Measurements from ENCODE around the gene NPY2R.

Gene NPY2R, protein sequence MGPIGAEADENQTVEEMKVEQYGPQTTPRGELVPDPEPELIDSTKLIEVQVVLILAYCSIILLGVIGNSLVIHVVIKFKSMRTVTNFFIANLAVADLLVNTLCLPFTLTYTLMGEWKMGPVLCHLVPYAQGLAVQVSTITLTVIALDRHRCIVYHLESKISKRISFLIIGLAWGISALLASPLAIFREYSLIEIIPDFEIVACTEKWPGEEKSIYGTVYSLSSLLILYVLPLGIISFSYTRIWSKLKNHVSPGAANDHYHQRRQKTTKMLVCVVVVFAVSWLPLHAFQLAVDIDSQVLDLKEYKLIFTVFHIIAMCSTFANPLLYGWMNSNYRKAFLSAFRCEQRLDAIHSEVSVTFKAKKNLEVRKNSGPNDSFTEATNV

DNA sequence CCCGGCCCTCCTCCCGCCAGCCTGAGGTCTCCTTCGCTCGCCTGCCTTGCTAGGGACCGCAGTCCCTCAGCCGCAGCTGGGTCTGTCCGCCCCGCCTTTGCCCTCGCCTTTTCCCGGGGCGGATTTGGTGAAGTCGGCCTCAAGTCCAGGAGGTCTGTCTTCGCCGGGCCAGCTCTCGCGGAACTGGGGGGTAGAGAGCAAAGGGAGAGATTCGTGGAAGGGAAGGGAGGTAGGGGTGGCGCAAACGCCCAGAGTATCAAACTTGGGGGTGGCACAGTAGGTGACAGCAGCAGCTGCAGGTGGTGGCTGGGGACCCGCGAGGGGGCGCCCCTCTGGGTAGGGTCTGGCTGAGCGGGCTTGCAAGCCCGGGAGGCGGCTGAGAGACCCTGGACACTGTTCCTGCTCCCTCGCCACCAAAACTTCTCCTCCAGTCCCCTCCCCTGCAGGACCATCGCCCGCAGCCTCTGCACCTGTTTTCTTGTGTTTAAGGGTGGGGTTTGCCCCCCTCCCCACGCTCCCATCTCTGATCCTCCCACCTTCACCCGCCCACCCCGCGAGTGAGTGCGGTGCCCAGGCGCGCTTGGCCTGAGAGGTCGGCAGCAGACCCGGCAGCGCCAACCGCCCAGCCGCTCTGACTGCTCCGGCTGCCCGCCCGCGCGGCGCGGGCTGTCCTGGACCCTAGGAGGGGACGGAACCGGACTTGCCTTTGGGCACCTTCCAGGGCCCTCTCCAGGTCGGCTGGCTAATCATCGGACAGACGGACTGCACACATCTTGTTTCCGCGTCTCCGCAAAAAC is at the start of gene NPY2R:
NPY2R (plus strand) TSS at position 379 of the 797 bp plus-strand sequence. CDS start 5,304 bp downstream, outside the sequence.
- no peak for DNase-seq

DNA sequence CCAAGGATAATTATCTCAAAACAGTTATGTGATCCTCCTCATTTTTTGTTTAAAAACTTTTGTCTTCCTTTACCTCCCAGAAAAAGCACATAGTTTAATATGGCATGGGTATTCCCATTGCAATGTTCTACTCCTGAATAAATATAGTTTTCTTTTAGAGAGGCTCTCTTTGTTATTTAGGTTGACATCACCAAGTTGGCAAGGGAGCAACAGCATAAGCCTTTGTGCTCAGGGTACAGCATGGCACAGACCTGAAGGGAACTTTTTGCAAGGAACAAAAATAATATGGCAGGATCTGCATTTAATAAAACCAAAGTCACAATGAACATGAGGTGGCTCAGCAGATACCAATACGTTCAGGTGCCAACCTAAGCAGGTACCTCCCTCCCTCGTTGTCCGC is 47.1 kb upstream of the NPY2R start:
- DNase-seq: no peak

DNA sequence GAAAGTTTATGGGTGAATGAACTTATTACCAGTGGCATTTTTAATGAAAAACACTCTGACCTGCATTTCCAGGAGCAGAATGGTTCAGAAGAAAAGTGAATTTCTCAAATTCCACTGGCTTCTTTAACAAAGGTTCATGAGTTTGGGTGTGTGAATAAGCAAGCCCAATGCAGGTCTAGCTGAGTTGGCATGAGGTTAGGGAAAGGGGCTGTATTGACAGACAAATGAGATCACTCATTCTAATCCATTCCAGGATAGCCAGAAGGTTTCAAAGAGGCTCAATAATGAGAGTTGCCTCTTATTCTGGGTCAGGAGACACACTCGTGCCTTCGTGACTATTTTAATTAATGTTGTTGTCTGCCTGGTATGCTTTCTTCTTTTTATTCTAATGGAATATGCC is 43.7 kb upstream of the NPY2R start:
- no peak for DNase-seq

DNA sequence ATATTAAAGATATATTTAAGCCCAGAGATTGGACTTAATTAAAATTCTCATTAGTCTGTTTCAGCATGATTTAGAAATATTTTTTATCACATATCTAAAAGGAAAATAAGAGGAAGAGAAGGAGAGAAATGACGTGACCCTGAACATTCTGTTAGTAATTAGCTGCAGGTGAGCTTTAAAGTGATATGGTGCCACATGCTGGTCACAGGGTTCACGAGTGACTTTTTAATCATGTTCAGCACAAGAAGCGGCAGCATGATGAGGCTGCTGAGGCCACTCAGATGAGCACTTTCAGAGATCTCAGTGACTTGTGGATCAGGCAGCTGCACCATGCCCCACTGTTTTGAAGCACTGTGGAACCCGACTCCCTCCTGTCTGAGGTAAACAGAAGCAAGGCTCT is 37.9 kb upstream of the NPY2R start:
- DNase-seq: no peak

DNA sequence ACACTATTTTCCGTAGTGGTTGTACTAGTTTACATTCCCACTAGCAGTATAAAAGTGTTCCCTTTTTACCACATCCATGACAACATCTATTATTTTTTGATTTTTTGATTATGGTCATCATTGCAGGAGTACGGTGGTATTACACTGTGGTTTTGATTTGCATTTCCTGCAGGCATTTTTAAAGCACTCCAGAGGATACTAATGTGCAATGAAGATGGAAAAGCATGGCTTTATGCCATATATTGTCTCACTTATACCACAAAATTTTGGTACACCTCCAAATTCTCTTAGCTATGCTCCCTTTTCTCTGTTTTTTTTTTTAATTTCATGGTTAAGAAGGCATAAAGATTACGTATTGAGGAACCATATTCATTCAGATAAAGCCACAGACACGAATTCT is 35.1 kb upstream of the NPY2R start:
- no peak for DNase-seq

DNA sequence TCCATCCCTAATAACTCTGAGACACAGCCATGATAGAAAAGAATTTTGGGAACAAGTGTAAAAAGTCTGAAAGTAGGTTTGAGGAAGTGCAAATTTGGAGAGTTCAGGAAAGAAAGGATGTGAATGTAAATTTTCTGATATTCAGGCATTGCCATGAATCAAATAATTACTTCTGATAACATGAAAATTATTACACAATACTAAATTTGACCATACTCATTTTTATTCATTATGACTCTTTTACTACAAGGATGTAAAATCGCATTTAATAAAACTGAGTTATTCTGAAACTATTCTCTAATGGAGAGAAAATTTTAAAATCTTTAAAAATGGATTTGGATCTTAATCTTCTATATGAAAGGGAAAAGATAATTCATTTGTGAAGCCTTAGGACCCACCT is 33.8 kb upstream of the NPY2R start:
- DNase-seq: no peak

DNA sequence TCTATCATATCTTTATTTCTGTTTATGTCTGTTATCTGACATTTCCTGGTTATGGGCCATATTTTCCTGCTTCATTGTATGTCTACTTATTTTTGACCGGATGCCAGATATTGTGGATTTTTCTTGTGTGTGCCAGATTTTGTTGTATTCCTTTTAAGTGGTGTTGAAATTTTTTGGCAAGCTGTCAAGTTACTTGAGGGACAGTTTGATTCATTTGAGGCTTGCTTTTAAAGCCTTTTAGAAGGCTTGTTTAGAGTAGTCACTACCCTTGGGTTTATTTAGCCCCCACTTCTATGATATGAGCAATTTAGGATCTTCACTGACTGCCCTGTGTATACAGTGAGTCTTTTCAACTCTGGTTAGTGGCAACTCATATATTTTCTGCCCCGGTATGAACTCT is 29.2 kb upstream of the NPY2R start:
- no peak for DNase-seq

DNA sequence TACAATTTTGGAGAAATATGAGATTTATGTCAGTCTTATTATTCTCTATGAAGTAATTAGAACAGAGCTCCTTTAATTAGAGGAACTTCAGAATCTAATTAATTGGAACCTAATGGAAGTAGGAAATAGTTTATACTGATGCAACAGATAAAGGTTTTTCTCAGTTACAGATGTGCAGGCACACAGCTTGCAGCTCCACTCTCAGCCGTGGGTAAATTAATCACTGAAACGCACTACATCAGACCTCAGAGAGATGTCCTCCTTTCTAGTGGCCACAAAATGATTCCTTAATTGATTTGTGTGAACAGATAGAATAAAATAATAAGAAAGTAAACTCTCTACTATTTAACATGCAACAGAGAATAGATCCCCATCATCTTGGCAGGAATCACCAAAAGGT is 21.5 kb upstream of the NPY2R start:
- DNase-seq: no peak

DNA sequence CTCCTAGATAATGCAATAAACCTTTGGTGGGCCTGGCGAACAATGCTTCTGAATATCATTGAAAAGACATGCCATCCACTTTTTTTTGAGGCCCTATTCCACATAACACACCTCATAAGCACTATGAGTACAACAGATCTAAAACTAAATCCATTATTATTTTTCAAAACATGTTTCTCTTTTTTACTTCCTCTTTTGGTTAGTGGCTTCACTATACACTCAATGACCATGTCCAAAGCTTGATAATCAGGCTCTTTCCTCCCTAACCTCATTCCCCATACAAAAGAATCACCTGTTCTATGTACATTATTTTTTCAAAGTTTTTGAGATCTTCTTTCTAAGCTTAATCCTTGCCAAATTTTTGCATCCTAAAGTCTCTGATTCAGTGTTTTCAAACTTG is 20.4 kb upstream of the NPY2R start:
- no peak for DNase-seq

DNA sequence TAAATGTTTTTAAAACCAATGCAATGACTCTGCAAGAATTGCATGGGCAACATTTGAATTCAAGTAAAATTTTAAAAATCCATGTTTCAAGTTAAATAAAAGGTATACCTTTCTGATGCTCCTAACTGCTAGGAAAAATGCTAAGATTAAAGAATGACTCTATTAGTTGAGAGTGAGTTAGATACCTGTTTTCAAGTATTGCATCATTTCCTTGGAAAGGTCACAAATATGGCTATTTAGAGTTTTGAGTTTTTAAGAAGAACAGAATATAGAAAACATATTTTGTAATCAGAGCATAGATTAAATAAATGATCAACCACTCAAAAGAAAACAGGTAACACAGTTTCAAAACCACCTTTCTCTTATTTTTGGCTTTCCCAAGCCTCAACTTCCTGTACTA is 18.3 kb upstream of the NPY2R start:
- no peak for DNase-seq

DNA sequence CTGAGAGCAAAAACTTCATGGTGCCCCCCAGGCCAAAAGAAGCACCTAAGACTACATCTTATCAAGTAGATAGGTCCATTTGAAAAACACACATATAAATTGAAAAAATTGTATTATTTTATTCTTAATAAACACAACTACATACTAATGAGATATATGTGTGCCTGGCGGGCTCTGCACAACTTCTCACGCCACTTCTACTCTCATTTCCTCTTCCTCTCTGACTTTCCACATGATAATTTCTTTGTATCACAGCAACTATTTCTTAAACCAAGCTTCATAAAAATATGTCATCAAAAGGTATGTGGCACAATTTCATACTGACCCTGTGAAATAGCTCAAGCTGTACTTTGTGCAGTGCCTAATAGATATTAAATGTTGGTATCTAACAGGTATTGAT is 10.7 kb upstream of the NPY2R start:
- no peak for DNase-seq

DNA sequence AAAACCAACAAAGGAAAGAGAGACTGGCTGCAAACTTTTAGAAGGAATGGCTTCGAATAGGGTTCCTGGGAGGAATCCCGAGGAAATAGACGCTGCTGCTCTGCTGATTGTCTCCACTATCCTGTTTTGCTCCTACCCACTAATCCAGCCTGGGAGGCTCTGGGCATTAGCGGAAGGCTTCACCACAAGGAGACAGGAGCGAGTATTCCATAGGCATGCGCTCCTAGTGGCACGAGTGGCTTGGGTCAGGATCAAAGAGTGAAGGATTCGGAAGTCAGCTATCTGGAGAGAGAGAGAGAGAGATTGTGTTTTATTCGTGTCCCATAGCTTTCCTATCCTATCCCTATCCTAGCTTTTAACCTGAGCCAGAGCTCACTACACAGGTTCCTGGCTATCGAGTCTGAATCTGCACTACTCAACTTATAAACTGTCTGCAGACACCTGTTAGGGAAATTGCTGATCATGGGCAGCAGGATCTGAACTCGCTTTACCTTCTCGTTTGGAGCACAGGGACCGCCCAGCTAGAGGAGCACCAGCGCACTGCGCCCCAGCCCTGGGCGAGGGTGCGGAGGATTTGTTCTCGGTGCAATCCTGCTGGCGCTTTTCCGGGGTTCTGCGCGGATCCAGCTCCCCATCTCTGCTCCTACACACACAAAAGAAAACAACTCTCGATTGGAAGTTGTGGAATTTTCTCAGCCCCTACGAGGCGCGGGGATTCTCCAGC is 740 bp upstream of the NPY2R start:
- no peak for DNase-seq

DNA sequence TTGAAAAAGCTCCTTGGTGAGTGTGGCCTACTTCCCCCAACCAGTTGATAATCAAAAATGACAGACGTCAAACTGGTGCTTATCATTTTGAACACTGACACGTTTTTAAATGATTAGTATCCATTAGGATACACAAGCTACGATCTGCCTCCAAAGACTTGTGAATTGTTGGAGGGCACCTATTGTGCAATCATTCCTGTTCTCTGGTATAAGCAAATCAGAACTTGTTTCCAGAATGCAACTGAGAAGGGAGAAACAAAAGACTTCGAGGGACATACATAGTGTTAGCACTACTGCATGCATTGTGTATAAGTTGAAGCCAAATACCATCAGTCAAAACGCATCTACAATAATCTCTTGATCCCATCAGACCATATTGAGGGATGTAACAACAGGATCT is 11.6 kb downstream of the NPY2R start:
- no peak for DNase-seq

DNA sequence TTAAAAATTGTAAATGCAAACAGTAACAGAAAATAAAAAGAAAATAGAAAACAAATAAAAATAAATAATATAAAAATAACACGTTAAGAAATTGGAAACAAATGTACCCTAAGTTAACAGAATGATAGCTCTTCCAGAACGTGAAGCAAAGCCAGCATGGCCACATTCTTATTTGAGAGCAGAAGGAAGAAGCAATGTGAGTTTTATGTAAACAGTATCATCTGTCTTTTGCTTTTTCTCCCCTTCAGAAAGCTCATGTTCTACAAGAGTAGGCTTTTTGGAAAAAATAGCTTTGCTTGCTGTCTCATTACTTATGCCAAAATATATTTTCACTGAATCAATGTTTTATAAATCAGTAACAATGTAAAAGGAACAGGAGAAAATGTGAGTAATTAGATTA is 18.7 kb downstream of the NPY2R start:
- no peak for DNase-seq

DNA sequence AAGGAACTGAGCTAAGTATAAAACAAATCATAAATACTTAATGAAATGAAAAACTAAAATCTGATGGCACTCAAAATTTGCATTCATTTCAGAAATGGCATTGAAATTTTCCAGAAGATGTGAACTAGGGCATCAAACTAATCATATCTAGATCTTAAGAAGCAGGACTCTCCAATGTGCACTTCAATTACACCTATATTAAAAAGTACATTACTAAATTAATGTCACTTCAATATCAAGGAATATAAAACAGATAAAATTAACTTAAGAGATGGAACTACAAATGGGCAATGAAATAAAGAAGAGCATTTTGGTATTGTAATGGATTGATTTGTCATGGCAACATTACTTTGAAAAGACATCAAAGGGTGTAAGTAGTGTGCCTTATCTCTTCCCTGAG is 20.3 kb downstream of the NPY2R start:
- DNase-seq: no peak

DNA sequence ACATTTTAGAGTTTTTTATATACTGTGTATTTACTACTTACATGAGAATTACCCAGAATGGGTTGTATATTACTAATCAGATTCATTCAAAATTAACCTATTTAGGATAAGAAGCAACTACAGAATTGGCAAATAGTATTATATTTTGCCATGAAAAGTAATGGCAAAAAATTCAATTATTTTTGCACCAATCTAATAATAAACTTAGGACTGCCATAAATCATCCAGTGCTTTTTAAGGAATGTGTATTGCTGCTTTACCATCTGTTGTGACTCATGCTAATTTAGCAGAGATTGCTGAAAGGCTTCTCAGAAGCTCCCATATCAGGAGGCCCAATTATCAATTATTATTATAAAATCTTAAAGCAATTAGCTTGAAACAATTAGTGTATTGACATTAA is 24.0 kb downstream of the NPY2R start:
- no peak for DNase-seq

DNA sequence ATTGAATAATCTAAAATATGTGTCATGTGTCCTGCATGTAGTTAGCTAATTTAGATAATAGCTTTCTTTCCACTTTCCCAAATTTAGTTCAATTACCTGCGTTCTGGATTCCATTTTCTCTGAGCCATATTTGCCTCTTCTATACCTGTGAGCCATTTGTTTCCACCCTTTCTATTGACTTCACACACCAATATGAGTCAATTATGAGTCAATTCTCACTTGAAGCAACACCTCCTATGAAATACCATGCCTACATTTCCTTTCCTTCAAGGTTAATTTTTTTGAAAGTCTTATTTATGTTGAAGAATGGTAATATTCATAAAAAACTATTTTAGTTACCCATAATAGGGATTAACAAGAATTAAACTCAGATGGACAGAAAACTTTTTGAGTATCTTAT is 25.8 kb downstream of the NPY2R start:
- DNase-seq: no peak

DNA sequence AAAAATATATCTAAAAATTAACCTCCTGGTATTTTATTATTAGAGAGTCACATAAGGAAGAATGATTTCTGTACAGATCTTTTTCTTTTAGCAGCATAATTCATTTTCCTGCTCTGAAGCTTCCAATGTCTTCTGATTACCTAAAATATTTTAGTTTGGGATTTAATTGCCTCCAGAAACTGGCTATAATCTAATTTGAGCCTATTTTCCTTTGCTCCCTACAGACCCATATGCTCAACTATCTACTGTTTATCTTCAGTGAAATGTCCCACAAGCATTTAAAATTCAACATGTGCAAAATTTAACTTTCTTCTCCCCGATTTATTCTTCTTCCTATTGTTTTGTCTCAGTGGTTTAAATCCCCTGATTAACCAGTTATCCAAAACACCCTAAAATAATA is 29.1 kb downstream of the NPY2R start:
- DNase-seq: no peak

DNA sequence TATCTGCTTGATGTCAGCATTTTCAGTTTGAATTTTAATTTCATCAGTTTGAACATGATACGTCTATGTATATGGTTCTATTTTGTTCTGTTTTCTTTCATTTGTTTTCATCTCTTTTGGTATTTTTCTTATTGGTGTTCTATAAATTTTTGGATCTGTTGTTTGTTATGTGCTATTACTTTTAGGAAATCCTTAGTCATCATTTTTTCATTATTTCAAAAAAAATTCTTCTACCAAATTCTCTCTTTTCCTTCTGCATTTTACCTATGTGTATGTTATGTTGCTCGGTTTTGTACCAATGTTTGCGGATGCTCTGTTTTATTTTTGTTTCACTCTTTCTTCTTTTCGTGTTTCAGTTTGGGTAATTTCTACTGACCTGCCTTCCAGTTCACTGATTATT is 32.8 kb downstream of the NPY2R start:
- DNase-seq: no peak

DNA sequence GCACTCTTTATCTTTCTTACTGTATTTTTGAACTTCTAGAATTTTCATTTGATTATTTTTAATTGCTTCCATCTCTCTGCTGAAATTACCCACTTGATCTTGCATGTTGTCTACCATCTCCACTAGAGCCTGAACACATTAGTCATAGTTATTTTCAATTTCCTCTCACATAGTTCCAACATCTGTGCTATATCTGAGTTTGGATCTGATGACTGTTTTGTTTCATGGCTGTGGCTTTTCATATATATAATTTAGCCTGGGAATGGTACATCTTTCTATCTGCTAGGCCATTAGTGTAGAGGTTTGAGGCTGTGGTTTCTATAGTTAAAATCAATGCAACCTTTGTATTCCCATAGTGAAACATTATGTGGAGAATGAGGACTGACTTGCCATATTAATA is 33.2 kb downstream of the NPY2R start:
- DNase-seq: no peak

DNA sequence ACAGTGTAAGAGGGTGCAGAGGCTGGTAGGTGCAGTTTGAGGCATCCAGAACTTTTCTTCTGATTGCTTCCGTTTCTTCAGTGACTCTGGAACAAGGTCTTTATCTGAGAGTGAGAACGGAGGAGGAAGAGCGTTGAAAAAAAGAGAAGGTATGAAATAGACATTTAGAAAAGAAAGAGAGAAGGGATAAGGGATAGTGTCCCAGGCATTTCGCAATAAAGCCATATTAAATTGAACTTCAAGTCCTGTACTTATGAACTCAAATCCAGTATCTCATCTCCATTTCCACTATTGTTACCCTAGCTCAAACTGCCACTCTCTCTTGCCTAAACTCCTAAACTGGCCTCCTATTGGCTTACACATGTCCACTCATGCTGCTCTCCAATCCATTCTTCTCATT is 36.7 kb downstream of the NPY2R start:
- no peak for DNase-seq

DNA sequence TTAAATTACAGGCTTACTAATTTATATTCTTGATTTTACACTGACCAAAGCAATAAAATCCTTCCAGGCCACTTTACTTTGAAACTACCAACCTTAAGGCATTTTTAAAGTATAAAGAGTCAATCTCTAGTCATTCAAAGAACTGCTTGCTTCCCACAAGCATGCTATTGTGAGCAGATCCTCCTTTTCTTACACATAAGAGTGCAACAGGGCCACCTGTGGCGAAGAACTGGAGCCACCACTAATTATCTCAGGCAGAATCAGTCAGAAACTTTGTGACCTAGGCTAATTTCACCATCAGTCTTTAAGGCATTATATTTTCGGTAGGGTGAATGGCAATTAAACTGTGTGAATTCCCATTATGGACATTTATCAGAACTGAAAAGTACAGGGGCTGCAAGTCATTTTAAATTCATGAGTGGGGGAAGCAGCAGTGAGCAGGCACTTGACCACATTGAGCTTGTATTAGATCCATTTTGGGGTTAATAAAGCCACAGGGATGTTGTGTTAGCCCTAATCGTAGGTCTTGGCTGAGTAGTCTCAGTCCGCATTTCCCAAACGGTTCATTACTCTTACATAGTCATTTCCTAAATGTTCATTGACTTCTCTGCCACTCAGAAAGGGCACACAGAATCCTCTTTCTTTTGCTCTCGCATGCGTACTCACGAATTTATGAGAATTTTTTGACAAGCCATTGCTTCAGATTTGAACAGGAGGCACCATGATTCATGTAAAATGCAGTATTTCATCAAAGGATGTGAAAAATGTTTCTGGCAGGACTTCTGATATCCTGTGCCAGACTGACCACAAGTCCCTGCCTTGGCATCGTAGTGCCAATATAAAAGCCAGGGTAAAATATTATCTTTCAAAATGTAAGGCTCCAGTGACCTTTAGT is 39.8 kb downstream of the NPY2R start:
- no peak for DNase-seq
